Measurements from ENCODE around the gene OSTF1.

- TF ChIP-seq YY1 (IDR thresholded peaks at IDR 0.05; ENCODE audit: insufficient read depth, insufficient read length) (no peak), ZNF274 (IDR thresholded peaks at IDR 0.05; ENCODE audit: low read depth, low read length) (no peak), SUZ12 (IDR thresholded peaks at IDR 0.05; ENCODE audit: extremely low read depth, insufficient read depth, insufficient read length) (no peak)
Observed at GRCh38 chr9:75164573-75164972, 76.3 kb downstream of the OSTF1 start.
